ENCODE measurements around the gene EIF2A.

- TF ChIP-seq CTCF (IDR thresholded peaks at IDR 0.05), result no peak
- TF ChIP-seq POLR2A (IDR thresholded peaks at IDR 0.05), result no peak
Measured at GRCh38 chr3:150582620-150583019, 36.0 kb downstream of the EIF2A start.
